H1 (cell line): ENCODE data around the gene FAM83C. TPM values are rescaled to one million over a fixed set of nuclear protein-coding genes. Genes with fewer than 3 reads are reported as not detected.

Experiments
- ATF2 ChIP-seq: IDR thresholded peaks from 2 replicates; pipeline ENCODE4 v1.6.1; 2012; ENCODE audit warnings: low read length, inconsistent platforms
- CBX5 ChIP-seq: fragments of 300-800, 300-1000 bp; sonication (generic); IDR thresholded peaks from 2 replicates; pipeline ENCODE4 v1.7.1; 2016; ENCODE audit warnings: antibody characterized with exemption, low read length, low read depth
- CBX8 ChIP-seq: fragments of 300-800, 300-1000 bp; sonication (generic); IDR thresholded peaks from 2 replicates; pipeline ENCODE4 v1.7.1; 2016; ENCODE audit warnings: low read depth, low read length, borderline replicate concordance
- KDM4A ChIP-seq: IDR thresholded peaks from one replicate; pipeline ENCODE4 v1.7.1; 2012; ENCODE audit warnings: low read depth, mild to moderate bottlenecking, moderate library complexity, low read length, inconsistent platforms; ENCODE audit not compliant: severe bottlenecking
- SP2 ChIP-seq: IDR thresholded peaks from 2 replicates; pipeline ENCODE4 v1.6.1; 2012; ENCODE audit warnings: mild to moderate bottlenecking, low read length, inconsistent platforms
- USF2 ChIP-seq: IDR thresholded peaks from 2 replicates; pipeline ENCODE4 v1.6.1; 2011; ENCODE audit warnings: low read length, improper control_type of control experiment
- polyA plus RNA-seq, 7 experiments: library from polyadenylated mRNA; depleted of rRNA in 3 of 7; stranded (reverse) in 5 of 7; unstranded in 2 of 7; fragments of >200 nt in 5 of 7; fragments of 200-250 nt in 2 of 7; gene quantifications; 1 replicate in 5 of 7; 2 replicates in 1 of 7; 4 replicates in 1 of 7; pipeline versions ENCODE4 v1.2.1 to v1.2.3, GENCODE V29; 2011 to 2013; ENCODE audit warnings: missing spikeins in 2 of 7, mixed read lengths in 2 of 7
- total RNA-seq: library from RNA; stranded (reverse); fragmentation: NEBNext Ultra II Directional; extraction: Animal tissue kit (Norgen Biotek cat#: 25700); gene quantifications from 2 replicates; pipeline ENCODE4 v1.2.1, GENCODE V29; 2021

The FAM83C gene
- total and polyA plus RNA-seq, 2 of the 8 experiments (the other 6 are each of a cell fraction or from before 2014, with no cell fraction given): not detected

GRCh38 chr20:35334311-35335101, 42.3 kb upstream of the FAM83C start (continued):
- no peak for TF ChIP-seq ATF2
- no peak for TF ChIP-seq KDM4A
- no peak for TF ChIP-seq USF2
- TF ChIP-seq CBX8: no peak
- no peak for TF ChIP-seq CBX5
- no peak for TF ChIP-seq SP2
